Measurements from ENCODE around the gene AGTRAP. TPM values are rescaled to one million over a fixed set of nuclear protein-coding genes. Genes with fewer than 3 reads are reported as not detected.

AGTRAP gene
- total and polyA plus RNA-seq, 9 of the 15 experiments (the other 6 are each of a cell fraction or from before 2014, with no cell fraction given), result 26.8 to 105 (median 57.5) TPM

- TF ChIP-seq ZNF354B (CRISPR knock-in tag; IDR thresholded peaks at IDR 0.05), result no peak
- no peak for TF ChIP-seq BDP1 (IDR thresholded peaks at IDR 0.05; ENCODE audit: insufficient read depth, insufficient read length)
- no peak for TF ChIP-seq SIX5 (IDR thresholded peaks at IDR 0.05; ENCODE audit: borderline replicate concordance in 1 of 2, insufficient read depth in 1 of 2, low read depth in 1 of 2, low read length in 2 of 2)
- peak; percentile 83 for TF ChIP-seq GATAD2A (IDR thresholded peaks at IDR 0.05)
- no peak for TF ChIP-seq PML (IDR thresholded peaks at IDR 0.05; ENCODE audit: low read length)
- peak in 1 of 2 experiments; percentile 88; a peak in 3 of 4 replicates for TF ChIP-seq ETV6 (IDR thresholded peaks at IDR 0.05; ENCODE audit: borderline replicate concordance in 1 of 2, low read depth in 2 of 2, low read length in 1 of 2)
- TF ChIP-seq ETV6 (CRISPR knock-in tag; IDR thresholded peaks at IDR 0.05; ENCODE audit: borderline replicate concordance), result no peak
- no peak for TF ChIP-seq ZNF140 (CRISPR knock-in tag; IDR thresholded peaks at IDR 0.05)
- TF ChIP-seq ZEB2 (IDR thresholded peaks at IDR 0.05), result peak; percentile 78
- TF ChIP-seq SMAD3 (CRISPR knock-in tag; conservative IDR thresholded peaks at IDR 0.05), result 0 out of 2 replicates have a peak, but pooled peaks have one; percentile 17
- TF ChIP-seq ZNF584 (CRISPR knock-in tag; IDR thresholded peaks at IDR 0.05; ENCODE audit: low read depth), result no peak
- TF ChIP-seq HMG20A (CRISPR knock-in tag; conservative IDR thresholded peaks at IDR 0.05), result 0 out of 2 replicates have a peak, but pooled peaks have one; percentile 26
- TF ChIP-seq TCF3 (CRISPR knock-in tag; IDR thresholded peaks at IDR 0.05), result 0 out of 2 replicates have a peak, but pooled peaks have one; percentile 26
- no peak for TF ChIP-seq ZNF143 (CRISPR knock-in tag; IDR thresholded peaks at IDR 0.05)
- TF ChIP-seq ZNF644 (tag; IDR thresholded peaks at IDR 0.05; ENCODE audit: low read depth), result no peak
- peak in 1 of 3 experiments; percentile 61; a peak in 1 of 6 replicates for TF ChIP-seq ZBTB11 (CRISPR knock-in tag; IDR thresholded peaks at IDR 0.05)
- TF ChIP-seq HES1 (IDR thresholded peaks at IDR 0.05; ENCODE audit: low read depth), result peak; percentile 73; the same call in 1 of the 2 replicates
- TF ChIP-seq, protein P1, sequence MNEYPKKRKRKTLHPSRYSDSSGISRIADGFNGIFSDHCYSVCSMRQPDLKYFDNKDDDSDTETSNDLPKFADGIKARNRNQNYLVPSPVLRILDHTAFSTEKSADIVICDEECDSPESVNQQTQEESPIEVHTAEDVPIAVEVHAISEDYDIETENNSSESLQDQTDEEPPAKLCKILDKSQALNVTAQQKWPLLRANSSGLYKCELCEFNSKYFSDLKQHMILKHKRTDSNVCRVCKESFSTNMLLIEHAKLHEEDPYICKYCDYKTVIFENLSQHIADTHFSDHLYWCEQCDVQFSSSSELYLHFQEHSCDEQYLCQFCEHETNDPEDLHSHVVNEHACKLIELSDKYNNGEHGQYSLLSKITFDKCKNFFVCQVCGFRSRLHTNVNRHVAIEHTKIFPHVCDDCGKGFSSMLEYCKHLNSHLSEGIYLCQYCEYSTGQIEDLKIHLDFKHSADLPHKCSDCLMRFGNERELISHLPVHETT (CRISPR knock-in tag; conservative IDR thresholded peaks at IDR 0.05 in 1 of 2, IDR thresholded peaks at IDR 0.05 in 1 of 2), result peak in 1 of 2 experiments; percentile 55; a peak in 1 of 4 replicates
- TF ChIP-seq ZNF12 (CRISPR knock-in tag; IDR thresholded peaks at IDR 0.05), result no peak
- TF ChIP-seq HDAC1 (IDR thresholded peaks at IDR 0.05), result peak in 1 of 2 experiments; percentile 50; a peak in 2 of 4 replicates
- 0 out of 2 replicates have a peak, but pooled peaks have one; percentile 4 for TF ChIP-seq BCOR (IDR thresholded peaks at IDR 0.05)
Measured at GRCh38 chr1:11740258-11741192, 4.6 kb downstream of the AGTRAP start (continued).
